Measurements from ENCODE around the gene KLHL12. TPM values are rescaled to one million over a fixed set of nuclear protein-coding genes. Genes with fewer than 3 reads are reported as not detected.

Gene KLHL12
- polyA plus RNA-seq (2013, experiment 1 of 4): 44.2 TPM
- 43.6 TPM for polyA plus RNA-seq (2013, experiment 2 of 4)
- polyA plus RNA-seq (2013, experiment 3 of 4): 31.3 TPM
- polyA plus RNA-seq (2013, experiment 4 of 4): 34.5 TPM

- H3K4me3 ChIP-seq (ENCODE audit: insufficient read depth, low read depth, low read length): peak within 1 kb of the TSS; percentile 97
- WGBS, 2 experiments: 2% methylated on average over 57 of the region's 57 CpGs
- H3K4me1 ChIP-seq (ENCODE audit: control insufficient read depth, insufficient read depth, low read length): no peaks in the 10 kb centered on the region
These were observed at the start of gene KLHL12 for GRCh38 chr1:202926581-202927491. KLHL12 (minus strand) TSS chr1:202927234; CDS start chr1:202925162, 2,072 bp downstream.

GRCh38 chr1:202976633-202977032 is 49.6 kb upstream of the KLHL12 start:
- peaks cover 15% of the 10 kb centered on the region for H3K27me3 ChIP-seq (ENCODE audit: control insufficient read depth, insufficient read depth, low read length, poor library complexity, severe bottlenecking)
- H3K36me3 ChIP-seq (ENCODE audit: control insufficient read depth, insufficient read depth, low read length): no peaks in the 10 kb centered on the region
- WGBS, 2 experiments: 84 to 86% methylated on average over 3 of the region's 3 CpGs
- H3K4me3 ChIP-seq (ENCODE audit: insufficient read depth, low read depth, low read length): no peak overlapping the region
- H3K9me3 ChIP-seq (ENCODE audit: control insufficient read depth, low read length): no peaks in the 10 kb centered on the region
- H3K4me1 ChIP-seq (ENCODE audit: control insufficient read depth, insufficient read depth, low read length): no peaks in the 10 kb centered on the region
- no peak overlapping the region for H3K27ac ChIP-seq (ENCODE audit: insufficient read depth, low read depth, low read length, poor library complexity, severe bottlenecking)

More at GRCh38 chr1:202926581-202927491, at the start of gene KLHL12:
- Histone ChIP-seq H3K27me3 (ENCODE audit: control insufficient read depth, insufficient read depth, low read length, poor library complexity, severe bottlenecking) (no peaks in the 10 kb centered on the region), H3K36me3 (ENCODE audit: control insufficient read depth, insufficient read depth, low read length) (no peaks in the 10 kb centered on the region), H3K9me3 (ENCODE audit: control insufficient read depth, low read length) (no peaks in the 10 kb centered on the region), H3K27ac (ENCODE audit: insufficient read depth, low read depth, low read length, poor library complexity, severe bottlenecking) (peak within 1 kb of the TSS; percentile 90)

GRCh38 chr1:202974856-202975255 is 47.8 kb upstream of the KLHL12 start:
- WGBS, 2 experiments: 92 to 93% methylated on average over 3 of the region's 3 CpGs
- no peaks in the 10 kb centered on the region for H3K9me3 ChIP-seq (ENCODE audit: control insufficient read depth, low read length)
- H3K27ac ChIP-seq (ENCODE audit: insufficient read depth, low read depth, low read length, poor library complexity, severe bottlenecking): no peak overlapping the region
- H3K4me3 ChIP-seq (ENCODE audit: insufficient read depth, low read depth, low read length): no peak overlapping the region
- H3K4me1 ChIP-seq (ENCODE audit: control insufficient read depth, insufficient read depth, low read length): no peaks in the 10 kb centered on the region
- H3K27me3 ChIP-seq (ENCODE audit: control insufficient read depth, insufficient read depth, low read length, poor library complexity, severe bottlenecking): peaks cover 15% of the 10 kb centered on the region
- no peaks in the 10 kb centered on the region for H3K36me3 ChIP-seq (ENCODE audit: control insufficient read depth, insufficient read depth, low read length)

GRCh38 chr1:202972046-202972445 is 45.0 kb upstream of the KLHL12 start:
- Histone ChIP-seq H3K27ac (ENCODE audit: insufficient read depth, low read depth, low read length, poor library complexity, severe bottlenecking) (no peak overlapping the region), H3K36me3 (ENCODE audit: control insufficient read depth, insufficient read depth, low read length) (no peaks in the 10 kb centered on the region), H3K4me3 (ENCODE audit: insufficient read depth, low read depth, low read length) (no peak overlapping the region), H3K9me3 (ENCODE audit: control insufficient read depth, low read length) (no peaks in the 10 kb centered on the region), H3K27me3 (ENCODE audit: control insufficient read depth, insufficient read depth, low read length, poor library complexity, severe bottlenecking) (peaks cover 27% of the 10 kb centered on the region), H3K4me1 (ENCODE audit: control insufficient read depth, insufficient read depth, low read length) (peaks cover 6% of the 10 kb centered on the region)
- WGBS, 2 experiments: 66 to 69% methylated on average over 4 of the region's 4 CpGs

- 35 to 42% methylated on average over 4 to 5 of the region's 5 CpGs for WGBS, 2 experiments
- H3K4me1 ChIP-seq (ENCODE audit: control insufficient read depth, insufficient read depth, low read length): peaks cover 11% of the 10 kb centered on the region
These were observed 41.9 kb upstream of the KLHL12 start for GRCh38 chr1:202968895-202969295.

GRCh38 chr1:202968351-202968750 is 41.3 kb upstream of the KLHL12 start:
- peaks cover 11% of the 10 kb centered on the region for H3K4me1 ChIP-seq (ENCODE audit: control insufficient read depth, insufficient read depth, low read length)
- H3K36me3 ChIP-seq (ENCODE audit: control insufficient read depth, insufficient read depth, low read length): no peaks in the 10 kb centered on the region
- WGBS, 2 experiments: 95 to 98% methylated on average over 2 to 3 of the region's 3 CpGs
- peak overlapping the region; percentile 57 for H3K4me3 ChIP-seq (ENCODE audit: insufficient read depth, low read depth, low read length)
- no peak overlapping the region for H3K27ac ChIP-seq (ENCODE audit: insufficient read depth, low read depth, low read length, poor library complexity, severe bottlenecking)
- peaks cover 12% of the 10 kb centered on the region for H3K27me3 ChIP-seq (ENCODE audit: control insufficient read depth, insufficient read depth, low read length, poor library complexity, severe bottlenecking)
- no peaks in the 10 kb centered on the region for H3K9me3 ChIP-seq (ENCODE audit: control insufficient read depth, low read length)

More at GRCh38 chr1:202968895-202969295, 41.9 kb upstream of the KLHL12 start:
- no peak overlapping the region for H3K4me3 ChIP-seq (ENCODE audit: insufficient read depth, low read depth, low read length)
- no peaks in the 10 kb centered on the region for H3K36me3 ChIP-seq (ENCODE audit: control insufficient read depth, insufficient read depth, low read length)
- H3K27ac ChIP-seq (ENCODE audit: insufficient read depth, low read depth, low read length, poor library complexity, severe bottlenecking): no peak overlapping the region
- peaks cover 16% of the 10 kb centered on the region for H3K27me3 ChIP-seq (ENCODE audit: control insufficient read depth, insufficient read depth, low read length, poor library complexity, severe bottlenecking)
- no peaks in the 10 kb centered on the region for H3K9me3 ChIP-seq (ENCODE audit: control insufficient read depth, low read length)

- peaks cover 11% of the 10 kb centered on the region for H3K4me1 ChIP-seq (ENCODE audit: control insufficient read depth, insufficient read depth, low read length)
- H3K27ac ChIP-seq (ENCODE audit: insufficient read depth, low read depth, low read length, poor library complexity, severe bottlenecking): no peak overlapping the region
- no peaks in the 10 kb centered on the region for H3K9me3 ChIP-seq (ENCODE audit: control insufficient read depth, low read length)
- H3K27me3 ChIP-seq (ENCODE audit: control insufficient read depth, insufficient read depth, low read length, poor library complexity, severe bottlenecking): peaks cover 12% of the 10 kb centered on the region
- WGBS, 2 experiments: 19 to 23% methylated on average over 21 of the region's 21 CpGs
- peak overlapping the region; percentile 57 for H3K4me3 ChIP-seq (ENCODE audit: insufficient read depth, low read depth, low read length)
- no peaks in the 10 kb centered on the region for H3K36me3 ChIP-seq (ENCODE audit: control insufficient read depth, insufficient read depth, low read length)
These were observed 40.7 kb upstream of the KLHL12 start for GRCh38 chr1:202967684-202968281.

GRCh38 chr1:202966006-202966898 is 39.2 kb upstream of the KLHL12 start:
- Histone ChIP-seq H3K4me3 (ENCODE audit: insufficient read depth, low read depth, low read length) (peak overlapping the region; percentile 78), H3K27me3 (ENCODE audit: control insufficient read depth, insufficient read depth, low read length, poor library complexity, severe bottlenecking) (peaks cover 12% of the 10 kb centered on the region), H3K27ac (ENCODE audit: insufficient read depth, low read depth, low read length, poor library complexity, severe bottlenecking) (no peak overlapping the region), H3K4me1 (ENCODE audit: control insufficient read depth, insufficient read depth, low read length) (peaks cover 11% of the 10 kb centered on the region), H3K36me3 (ENCODE audit: control insufficient read depth, insufficient read depth, low read length) (no peaks in the 10 kb centered on the region), H3K9me3 (ENCODE audit: control insufficient read depth, low read length) (no peaks in the 10 kb centered on the region)
- WGBS, 2 experiments: 50 to 55% methylated on average over 18 of the region's 18 CpGs

GRCh38 chr1:202965422-202965821 is 38.4 kb upstream of the KLHL12 start:
- 87 to 91% methylated on average over 3 of the region's 3 CpGs for WGBS, 2 experiments
- H3K4me3 ChIP-seq (ENCODE audit: insufficient read depth, low read depth, low read length): no peak overlapping the region
- H3K27ac ChIP-seq (ENCODE audit: insufficient read depth, low read depth, low read length, poor library complexity, severe bottlenecking): no peak overlapping the region
- H3K4me1 ChIP-seq (ENCODE audit: control insufficient read depth, insufficient read depth, low read length): peaks cover 11% of the 10 kb centered on the region
- H3K36me3 ChIP-seq (ENCODE audit: control insufficient read depth, insufficient read depth, low read length): no peaks in the 10 kb centered on the region
- peaks cover 12% of the 10 kb centered on the region for H3K27me3 ChIP-seq (ENCODE audit: control insufficient read depth, insufficient read depth, low read length, poor library complexity, severe bottlenecking)
- no peaks in the 10 kb centered on the region for H3K9me3 ChIP-seq (ENCODE audit: control insufficient read depth, low read length)
